ENCODE data around the gene LIMK1.
"Not testable (repeated sequence)": the region's sequence is repeated elsewhere in the genome, so short reads cannot be mapped to it uniquely, and the experiment has no call there.

Gene LIMK1

DNA sequence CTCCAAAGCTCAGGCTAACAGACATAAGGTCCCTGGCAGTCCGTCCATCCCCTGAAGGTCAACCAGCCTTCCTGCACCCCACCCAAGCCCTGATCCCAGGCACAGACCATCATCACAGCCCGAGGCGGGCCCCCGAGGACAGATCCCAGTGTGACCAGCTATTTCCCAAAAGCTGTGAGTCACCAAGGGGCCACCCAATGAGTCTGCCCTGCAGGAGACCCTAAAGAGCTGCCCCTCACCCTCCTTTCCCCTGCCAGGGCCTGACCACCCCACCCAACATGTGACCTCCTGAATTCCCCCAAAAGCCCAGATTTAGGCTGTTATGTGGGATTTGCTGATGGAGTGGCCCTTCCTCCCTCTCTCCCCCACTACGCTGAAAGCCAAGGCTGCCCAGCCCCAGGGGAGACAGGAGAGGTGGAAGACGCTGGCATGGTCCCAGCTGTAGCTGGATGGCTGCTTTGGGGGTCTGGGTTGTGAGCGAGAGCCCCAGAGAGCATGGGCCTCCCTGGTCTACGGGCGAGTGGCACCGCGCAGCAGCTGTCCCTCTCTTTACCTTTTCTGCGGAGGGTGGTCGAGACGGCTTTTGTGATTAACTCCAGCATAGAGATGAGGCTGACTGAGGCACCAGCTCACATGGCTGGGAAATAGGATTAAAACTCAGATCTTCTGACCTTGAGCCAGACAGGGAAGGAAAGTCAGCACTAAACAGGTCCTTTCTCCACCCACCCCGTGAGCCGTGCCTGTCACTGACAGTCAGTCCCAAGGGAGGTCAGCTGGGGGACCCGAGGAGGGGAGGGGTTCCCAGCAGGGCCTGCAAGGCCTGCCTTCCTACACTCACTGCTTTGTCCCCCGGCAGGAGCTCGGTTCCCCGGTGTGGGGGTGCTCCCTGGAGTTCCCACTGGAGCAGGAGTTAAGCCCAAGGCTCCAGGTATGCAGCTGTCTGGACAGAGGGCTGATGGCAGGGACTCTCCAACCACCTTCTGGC lies 38.9 kb upstream of the LIMK1 start:
- Histone ChIP-seq H3K27me3 (ENCODE audit: control insufficient read depth, insufficient read depth, low read length, poor library complexity, severe bottlenecking) (peaks cover 11% of the 10 kb centered on the region), H3K4me3 (ENCODE audit: insufficient read depth, low read depth, low read length) (no peak overlapping the region), H3K27ac (ENCODE audit: insufficient read depth, low read depth, low read length, poor library complexity, severe bottlenecking) (no peak overlapping the region), H3K4me1 (ENCODE audit: control insufficient read depth, insufficient read depth, low read length) (peaks cover 12% of the 10 kb centered on the region), H3K36me3 (ENCODE audit: control insufficient read depth, insufficient read depth, low read length) (no peaks in the 10 kb centered on the region), H3K9me3 (ENCODE audit: control insufficient read depth, low read length) (no peaks in the 10 kb centered on the region)
- WGBS, 2 experiments: 78 to 81% methylated on average over 19 to 20 of the region's 20 CpGs

DNA sequence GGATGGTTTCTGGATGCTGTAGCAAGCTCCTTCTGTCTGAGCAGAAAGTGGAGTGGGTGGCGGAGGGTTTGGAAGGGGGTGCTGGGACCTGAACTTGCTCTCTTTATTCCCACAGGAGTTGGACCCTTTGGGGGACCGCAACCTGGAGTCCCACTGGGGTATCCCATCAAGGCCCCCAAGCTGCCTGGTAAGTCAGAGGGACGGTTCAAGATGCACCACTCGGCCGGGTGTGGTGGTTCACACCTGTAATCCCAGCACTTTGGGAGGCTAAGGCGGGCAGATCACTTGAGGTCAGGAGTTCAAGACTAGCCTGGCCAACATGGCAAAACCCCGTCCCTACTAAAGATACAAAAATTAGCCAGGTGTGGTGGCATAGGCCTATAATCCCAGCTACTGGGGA lies 37.0 kb upstream of the LIMK1 start:
- 90% methylated on average over 7 of the region's 7 CpGs for WGBS, 2 experiments
- H3K4me3 ChIP-seq (ENCODE audit: insufficient read depth, low read depth, low read length); H3K9me3 ChIP-seq (ENCODE audit: control insufficient read depth, low read length); H3K27ac ChIP-seq (ENCODE audit: insufficient read depth, low read depth, low read length, poor library complexity, severe bottlenecking); H3K36me3 ChIP-seq (ENCODE audit: control insufficient read depth, insufficient read depth, low read length): not testable (repeated sequence)
- peaks cover 12% of the 10 kb centered on the region for H3K4me1 ChIP-seq (ENCODE audit: control insufficient read depth, insufficient read depth, low read length)
- peaks cover 11% of the 10 kb centered on the region for H3K27me3 ChIP-seq (ENCODE audit: control insufficient read depth, insufficient read depth, low read length, poor library complexity, severe bottlenecking)

DNA sequence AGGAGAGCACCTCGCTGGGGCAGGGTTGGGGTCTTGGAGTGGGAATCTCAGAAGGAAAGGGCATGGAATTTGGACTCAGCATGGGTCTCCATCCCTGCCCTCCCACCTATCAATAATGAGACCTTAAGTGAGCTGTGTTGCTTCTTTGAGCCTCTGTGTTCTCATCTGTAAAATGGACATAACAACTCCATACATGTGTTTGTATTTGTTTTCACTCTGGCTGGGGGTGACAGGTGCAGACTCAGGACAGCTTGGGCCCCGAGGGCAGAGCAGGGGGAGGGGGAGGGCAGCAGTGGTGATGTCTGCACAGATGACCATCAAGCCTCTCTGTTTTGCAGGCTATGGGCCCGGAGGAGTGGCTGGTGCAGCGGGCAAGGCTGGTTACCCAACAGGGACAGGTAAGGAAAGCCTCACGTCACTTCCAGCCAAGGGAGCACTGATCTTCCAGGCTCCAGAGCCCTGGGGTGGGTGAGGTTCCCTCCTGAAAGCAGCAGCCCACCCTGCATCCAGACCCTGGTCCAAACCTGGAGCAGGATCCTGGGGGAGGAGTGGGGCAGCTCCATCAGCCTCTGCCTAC lies 35.7 kb upstream of the LIMK1 start:
- no peaks in the 10 kb centered on the region for H3K36me3 ChIP-seq (ENCODE audit: control insufficient read depth, insufficient read depth, low read length)
- peaks cover 10% of the 10 kb centered on the region for H3K4me1 ChIP-seq (ENCODE audit: control insufficient read depth, insufficient read depth, low read length)
- H3K9me3 ChIP-seq (ENCODE audit: control insufficient read depth, low read length): no peaks in the 10 kb centered on the region
- no peak overlapping the region for H3K4me3 ChIP-seq (ENCODE audit: insufficient read depth, low read depth, low read length)
- H3K27me3 ChIP-seq (ENCODE audit: control insufficient read depth, insufficient read depth, low read length, poor library complexity, severe bottlenecking): peaks cover 5% of the 10 kb centered on the region
- WGBS, 2 experiments: 85 to 89% methylated on average over 5 of the region's 5 CpGs
- H3K27ac ChIP-seq (ENCODE audit: insufficient read depth, low read depth, low read length, poor library complexity, severe bottlenecking): no peak overlapping the region

DNA sequence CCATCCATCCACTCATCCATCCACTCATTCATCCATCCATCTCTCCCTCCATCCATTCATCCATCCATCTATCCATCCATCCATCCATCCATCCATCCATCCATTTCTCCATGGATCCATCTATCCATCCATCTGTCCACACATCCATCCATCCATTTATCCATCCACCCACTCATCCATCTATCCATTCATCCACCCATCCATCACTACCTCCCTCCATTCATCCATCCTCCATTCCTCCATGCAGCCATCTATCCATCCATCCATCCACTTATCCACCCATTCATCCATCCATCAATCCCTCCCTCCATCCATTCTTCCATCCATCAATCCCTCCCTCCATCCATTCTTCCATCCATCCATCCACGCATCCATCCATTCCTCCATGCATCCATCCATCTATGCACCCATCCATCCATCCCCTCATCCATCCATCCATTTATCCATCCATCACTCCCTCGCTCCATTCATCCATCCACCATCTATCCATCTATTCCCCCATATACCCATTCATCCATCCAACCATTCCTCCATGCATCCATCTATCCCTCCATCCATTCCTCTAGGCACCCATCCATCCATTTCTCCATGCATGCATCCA lies 34.5 kb upstream of the LIMK1 start:
- Histone ChIP-seq H3K4me1 (ENCODE audit: control insufficient read depth, insufficient read depth, low read length) (no peaks in the 10 kb centered on the region), H3K9me3 (ENCODE audit: control insufficient read depth, low read length) (no peaks in the 10 kb centered on the region), H3K36me3 (ENCODE audit: control insufficient read depth, insufficient read depth, low read length) (no peaks in the 10 kb centered on the region), H3K4me3 (ENCODE audit: insufficient read depth, low read depth, low read length) (no peak overlapping the region), H3K27ac (ENCODE audit: insufficient read depth, low read depth, low read length, poor library complexity, severe bottlenecking) (no peak overlapping the region), H3K27me3 (ENCODE audit: control insufficient read depth, insufficient read depth, low read length, poor library complexity, severe bottlenecking) (no peaks in the 10 kb centered on the region)
- 89% methylated on average over 2 of the region's 2 CpGs for WGBS, 2 experiments

DNA sequence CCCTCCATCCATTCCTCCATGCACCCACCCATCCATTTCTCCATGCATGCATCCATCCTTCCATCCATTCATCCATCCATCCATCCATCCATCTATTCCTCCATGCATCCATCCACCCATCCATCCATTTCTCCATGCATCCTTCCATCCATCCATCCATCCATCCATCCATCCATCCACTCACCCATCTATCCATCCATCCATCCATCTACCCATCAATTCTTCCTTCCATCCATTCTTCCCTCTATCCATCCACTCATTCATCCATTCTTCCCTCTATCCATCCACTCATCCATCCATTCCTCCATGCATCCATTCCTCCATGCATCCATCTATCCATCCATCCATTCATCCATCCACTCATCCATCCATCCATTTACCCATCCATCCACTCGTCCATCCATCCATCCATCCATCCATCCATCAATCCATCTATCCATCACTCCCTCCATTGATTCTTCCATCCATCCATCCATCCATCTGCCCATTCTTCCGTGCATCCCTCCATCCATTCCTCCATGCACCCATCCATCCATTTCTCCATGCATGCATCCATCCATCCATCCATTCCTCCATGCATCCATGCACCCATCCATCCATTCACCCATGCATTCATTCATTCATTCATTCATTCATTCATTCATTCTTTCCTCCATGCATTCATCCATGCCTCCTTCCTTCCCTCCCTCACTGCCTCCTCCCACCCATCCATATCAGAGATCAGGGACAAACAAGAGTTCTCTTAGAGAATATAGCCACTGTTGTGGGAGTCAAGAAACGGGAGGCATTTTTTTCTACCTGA lies 33.4 kb upstream of the LIMK1 start:
- 84 to 87% methylated on average over 3 of the region's 3 CpGs for WGBS, 2 experiments
- Histone ChIP-seq H3K9me3 (ENCODE audit: control insufficient read depth, low read length) (no peaks in the 10 kb centered on the region), H3K4me1 (ENCODE audit: control insufficient read depth, insufficient read depth, low read length) (no peaks in the 10 kb centered on the region), H3K27me3 (ENCODE audit: control insufficient read depth, insufficient read depth, low read length, poor library complexity, severe bottlenecking) (no peaks in the 10 kb centered on the region), H3K36me3 (ENCODE audit: control insufficient read depth, insufficient read depth, low read length) (no peaks in the 10 kb centered on the region), H3K4me3 (ENCODE audit: insufficient read depth, low read depth, low read length) (no peak overlapping the region), H3K27ac (ENCODE audit: insufficient read depth, low read depth, low read length, poor library complexity, severe bottlenecking) (no peak overlapping the region)

DNA sequence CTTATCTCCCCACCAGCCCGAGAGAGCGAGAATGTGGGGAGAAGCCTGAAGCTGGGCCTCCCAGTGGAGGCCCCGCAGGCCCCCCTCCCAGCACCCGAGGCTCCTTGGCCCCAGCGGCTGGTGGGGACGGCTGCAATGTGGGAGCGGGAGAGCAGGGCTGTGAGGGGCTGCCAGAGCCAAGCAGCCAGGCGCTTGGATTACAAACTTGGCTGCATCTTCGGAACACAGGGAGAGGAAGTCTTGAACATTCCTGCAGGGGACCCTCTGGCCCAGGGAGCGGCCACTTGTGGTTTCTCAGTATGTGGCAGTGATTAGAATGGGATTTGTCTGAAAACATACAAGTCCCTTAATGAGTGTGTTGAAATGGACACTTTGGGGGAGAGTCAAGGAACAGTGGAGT lies 32.4 kb upstream of the LIMK1 start:
- Histone ChIP-seq H3K27me3 (ENCODE audit: control insufficient read depth, insufficient read depth, low read length, poor library complexity, severe bottlenecking) (no peaks in the 10 kb centered on the region), H3K27ac (ENCODE audit: insufficient read depth, low read depth, low read length, poor library complexity, severe bottlenecking) (no peak overlapping the region), H3K36me3 (ENCODE audit: control insufficient read depth, insufficient read depth, low read length) (no peaks in the 10 kb centered on the region), H3K4me1 (ENCODE audit: control insufficient read depth, insufficient read depth, low read length) (no peaks in the 10 kb centered on the region), H3K4me3 (ENCODE audit: insufficient read depth, low read depth, low read length) (no peak overlapping the region), H3K9me3 (ENCODE audit: control insufficient read depth, low read length) (no peaks in the 10 kb centered on the region)
- WGBS, 2 experiments: 85 to 87% methylated on average over 10 of the region's 10 CpGs

DNA sequence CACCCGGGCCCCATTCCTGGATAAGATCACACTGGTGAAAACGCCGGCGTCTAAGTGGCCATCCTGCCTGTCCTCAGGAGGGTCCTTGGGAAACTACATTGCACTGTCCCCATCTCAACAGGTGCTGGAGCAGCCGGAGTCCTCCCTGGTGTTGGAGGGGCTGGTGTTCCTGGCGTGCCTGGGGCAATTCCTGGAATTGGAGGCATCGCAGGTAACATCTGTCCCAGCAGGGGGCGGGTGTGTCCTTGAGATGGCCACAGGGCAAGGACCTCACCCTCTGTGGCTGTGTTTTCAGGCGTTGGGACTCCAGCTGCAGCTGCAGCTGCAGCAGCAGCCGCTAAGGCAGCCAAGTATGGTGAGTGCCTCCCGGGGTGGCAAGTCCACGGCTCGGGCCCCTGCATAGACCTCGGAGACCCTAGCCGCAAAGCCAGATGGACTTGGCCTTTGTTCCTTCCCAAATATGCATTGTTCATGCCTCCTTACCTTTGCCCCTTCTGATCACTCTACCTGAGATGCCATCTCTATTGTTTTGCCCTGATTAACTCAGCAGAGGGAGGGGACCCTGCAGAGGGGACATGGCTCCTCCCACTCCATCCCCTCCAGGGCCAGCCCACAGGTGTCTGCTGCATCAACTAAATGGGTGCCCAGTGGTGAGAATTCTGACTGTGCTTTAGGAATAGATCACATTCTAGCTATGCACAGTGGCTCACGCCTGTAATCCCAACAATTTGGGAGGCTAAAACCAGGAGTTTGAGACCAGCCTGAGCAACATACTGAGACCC lies 31.8 kb upstream of the LIMK1 start:
- 62 to 66% methylated on average over 16 of the region's 16 CpGs for WGBS, 2 experiments
- no peaks in the 10 kb centered on the region for H3K4me1 ChIP-seq (ENCODE audit: control insufficient read depth, insufficient read depth, low read length)
- H3K27me3 ChIP-seq (ENCODE audit: control insufficient read depth, insufficient read depth, low read length, poor library complexity, severe bottlenecking): no peaks in the 10 kb centered on the region
- H3K27ac ChIP-seq (ENCODE audit: insufficient read depth, low read depth, low read length, poor library complexity, severe bottlenecking): no peak overlapping the region
- H3K9me3 ChIP-seq (ENCODE audit: control insufficient read depth, low read length): no peaks in the 10 kb centered on the region
- no peak overlapping the region for H3K4me3 ChIP-seq (ENCODE audit: insufficient read depth, low read depth, low read length)
- no peaks in the 10 kb centered on the region for H3K36me3 ChIP-seq (ENCODE audit: control insufficient read depth, insufficient read depth, low read length)

DNA sequence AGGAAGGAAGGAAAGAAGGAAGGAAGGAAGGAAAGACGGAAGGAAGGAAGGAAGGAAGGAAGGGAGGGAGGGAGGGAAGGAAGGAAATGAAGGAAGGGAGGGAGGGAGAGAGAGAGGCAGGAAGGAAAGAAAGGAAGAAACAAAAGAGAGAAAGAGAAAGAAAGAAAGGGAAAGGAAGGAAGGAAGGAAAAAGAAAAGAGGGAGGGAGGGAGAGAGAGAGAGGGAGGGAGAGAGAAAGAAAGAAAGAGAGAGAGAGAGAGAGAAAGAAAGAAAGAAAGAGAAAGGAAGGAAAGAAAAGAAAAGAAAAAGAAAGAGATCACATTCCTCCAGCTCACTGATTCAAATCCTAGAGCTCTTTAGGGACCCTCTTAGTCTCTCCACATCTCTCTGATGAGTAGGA lies 31.0 kb upstream of the LIMK1 start:
- Histone ChIP-seq H3K9me3 (ENCODE audit: control insufficient read depth, low read length) (no peaks in the 10 kb centered on the region), H3K27me3 (ENCODE audit: control insufficient read depth, insufficient read depth, low read length, poor library complexity, severe bottlenecking) (no peaks in the 10 kb centered on the region), H3K36me3 (ENCODE audit: control insufficient read depth, insufficient read depth, low read length) (no peaks in the 10 kb centered on the region), H3K4me1 (ENCODE audit: control insufficient read depth, insufficient read depth, low read length) (no peaks in the 10 kb centered on the region), H3K27ac (ENCODE audit: insufficient read depth, low read depth, low read length, poor library complexity, severe bottlenecking) (no peak overlapping the region), H3K4me3 (ENCODE audit: insufficient read depth, low read depth, low read length) (no peak overlapping the region)
- WGBS, 2 experiments: 82% methylated on average over 1 of the region's 1 CpG

DNA sequence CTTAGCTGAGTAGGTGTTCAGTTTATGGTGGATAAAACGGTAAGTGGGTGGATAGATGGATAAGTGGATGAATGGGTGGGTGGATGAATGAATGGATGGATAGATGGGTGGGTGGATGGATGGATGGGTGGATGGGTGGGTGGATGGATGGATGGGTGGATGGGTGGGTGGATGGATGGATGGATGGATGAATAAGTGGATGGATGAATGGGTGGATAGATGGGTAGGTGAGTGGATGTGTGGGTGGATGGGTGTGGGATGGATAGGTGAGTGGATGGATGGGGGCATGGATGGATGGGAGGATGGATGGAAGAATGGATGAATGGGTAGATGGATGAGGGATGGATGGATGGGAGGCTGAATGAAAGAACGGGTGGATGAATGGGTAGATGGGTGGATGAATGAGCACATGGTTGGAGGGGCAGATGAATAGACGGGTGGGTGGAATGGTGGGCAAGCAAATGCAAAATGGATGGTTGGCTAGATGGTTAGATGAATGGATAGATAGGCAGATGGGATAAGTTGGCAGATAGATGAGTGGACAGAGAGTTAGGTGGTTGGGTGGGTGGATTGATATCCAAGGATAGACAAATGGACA lies 29.9 kb upstream of the LIMK1 start:
- 93 to 94% methylated on average over 3 of the region's 3 CpGs for WGBS, 2 experiments
- H3K36me3 ChIP-seq (ENCODE audit: control insufficient read depth, insufficient read depth, low read length): no peaks in the 10 kb centered on the region
- H3K27me3 ChIP-seq (ENCODE audit: control insufficient read depth, insufficient read depth, low read length, poor library complexity, severe bottlenecking): peaks cover 5% of the 10 kb centered on the region
- no peaks in the 10 kb centered on the region for H3K9me3 ChIP-seq (ENCODE audit: control insufficient read depth, low read length)
- H3K4me1 ChIP-seq (ENCODE audit: control insufficient read depth, insufficient read depth, low read length): no peaks in the 10 kb centered on the region
- H3K27ac ChIP-seq (ENCODE audit: insufficient read depth, low read depth, low read length, poor library complexity, severe bottlenecking): no peak overlapping the region
- no peak overlapping the region for H3K4me3 ChIP-seq (ENCODE audit: insufficient read depth, low read depth, low read length)

Data from ectodermal cell (in vitro differentiated cells).